GM21515 (cell line): ENCODE data around the gene NGRN.

ENCODE experiments used
- ATAC-seq: cut with Tn5 transposase; IDR thresholded peaks from one replicate; pipeline ENCODE4 v1.9.1; 2021; ENCODE audit not compliant: unreplicated experiment

NGRN gene

GRCh38 chr15:90265271-90266060 lies at the start of gene NGRN:
Gene NGRN (plus strand): TSS chr15:90265672. CDS start chr15:90265713, 41 bp downstream.
- ATAC-seq: peak; percentile 89

GRCh38 chr15:90217671-90218394 lies 47.6 kb upstream of the NGRN start:
- no peak for ATAC-seq

GRCh38 chr15:90219421-90220141 lies 45.9 kb upstream of the NGRN start:
- no peak for ATAC-seq

- no peak for ATAC-seq
Observed at GRCh38 chr15:90221246-90221900, 44.1 kb upstream of the NGRN start.

- no peak for ATAC-seq
Observed at GRCh38 chr15:90222547-90222946, 42.9 kb upstream of the NGRN start.

- ATAC-seq: no peak
Observed at GRCh38 chr15:90223441-90224165, 41.9 kb upstream of the NGRN start.

GRCh38 chr15:90225047-90225446 lies 40.4 kb upstream of the NGRN start:
- ATAC-seq: no peak

- no peak for ATAC-seq
Observed at GRCh38 chr15:90225504-90226234, 39.8 kb upstream of the NGRN start.

- no peak for ATAC-seq
Observed at GRCh38 chr15:90227336-90227735, 38.1 kb upstream of the NGRN start.

- no peak for ATAC-seq
Observed at GRCh38 chr15:90227816-90228772, 37.4 kb upstream of the NGRN start.

GRCh38 chr15:90228960-90229359 lies 36.5 kb upstream of the NGRN start:
- ATAC-seq: no peak

GRCh38 chr15:90230071-90230494 lies 35.4 kb upstream of the NGRN start:
- ATAC-seq: no peak

- no peak for ATAC-seq
Observed at GRCh38 chr15:90230610-90231009, 34.9 kb upstream of the NGRN start.

GRCh38 chr15:90231028-90232017 lies 34.1 kb upstream of the NGRN start:
- no peak for ATAC-seq

GRCh38 chr15:90232196-90232595 lies 33.3 kb upstream of the NGRN start:
- ATAC-seq: no peak

- ATAC-seq: peak; percentile 0
Observed at GRCh38 chr15:90232941-90233386, 32.5 kb upstream of the NGRN start.

GRCh38 chr15:90233387-90234095 lies 31.9 kb upstream of the NGRN start, which contains the start of gene CIB1:
Gene CIB1 (minus strand): TSS chr15:90233941. CDS start chr15:90233885, 56 bp downstream.
- ATAC-seq: peak; percentile 74
